DND-41 (cell line): Measurements from ENCODE around the gene POC1A.

Experiments
- ATAC-seq: fragments of 200-7000 bp; cut with Tn5 transposase; 3 replicates; pipeline ENCODE4 v1.9.1; 2021; ENCODE audit warnings: low read depth; ENCODE audit not compliant: insufficient read depth
- DNase-seq: peaks from one replicate; pipeline ENCODE4 v3.0.0-alpha.2; 2020
- H2AFZ ChIP-seq: 2 replicates; pipeline ENCODE4 v1.6.0; 2012; ENCODE audit warnings: low read depth, low read length
- H3K27ac ChIP-seq: 2 replicates; pipeline ENCODE4 v1.5.1; 2012; ENCODE audit warnings: low read length, inconsistent platforms
- H3K27me3 ChIP-seq: fragments of 200-600 bp; sonication (generic); 2 replicates; pipeline ENCODE4 v1.6.0; 2012; ENCODE audit warnings: low read length, mild to moderate bottlenecking, inconsistent platforms; ENCODE audit not compliant: insufficient read depth, poor library complexity
- H3K36me3 ChIP-seq: 2 replicates; pipeline ENCODE4 v1.5.1; 2012; ENCODE audit warnings: low read length, inconsistent platforms; ENCODE audit not compliant: insufficient read depth
- H3K4me1 ChIP-seq: 2 replicates; pipeline ENCODE4 v1.5.1; 2012; ENCODE audit warnings: mild to moderate bottlenecking, low read length; ENCODE audit not compliant: insufficient read depth
- H3K4me2 ChIP-seq: 2 replicates; pipeline ENCODE4 v1.6.0; 2012; ENCODE audit warnings: mild to moderate bottlenecking, moderate library complexity, low read length, inconsistent platforms; ENCODE audit not compliant: insufficient read depth
- H3K4me3 ChIP-seq, 2 experiments: fragments of 200-600 bp in 1 of 2; shearing (Covaris generic) in 1 of 2; 2 replicates each; pipeline ENCODE4 v1.5.1; 2012 to 2016; ENCODE audit warnings: inconsistent platforms in 2 of 2, low read length in 2 of 2, mild to moderate bottlenecking in 2 of 2, low read depth in 1 of 2, moderate library complexity in 1 of 2
- H3K79me2 ChIP-seq: 2 replicates; pipeline ENCODE4 v1.6.0; 2012; ENCODE audit warnings: low read length, inconsistent platforms; ENCODE audit not compliant: insufficient read depth
- H3K9ac ChIP-seq: 2 replicates; pipeline ENCODE4 v1.6.0; 2012; ENCODE audit warnings: low read depth, mild to moderate bottlenecking, inconsistent platforms, low read length, moderate library complexity
- H3K9me3 ChIP-seq: 2 replicates; pipeline ENCODE4 v1.5.1; 2012; ENCODE audit warnings: low read length, moderate library complexity, mild to moderate bottlenecking, inconsistent platforms; ENCODE audit not compliant: insufficient read depth, severe bottlenecking
- H4K20me1 ChIP-seq: 2 replicates; pipeline ENCODE4 v1.6.0; 2012; ENCODE audit warnings: low read length; ENCODE audit not compliant: insufficient read depth
- EZH2 ChIP-seq: IDR thresholded peaks from 3 replicates; pipeline ENCODE4 v1.6.1; 2012; ENCODE audit warnings: borderline replicate concordance, low read depth, mild to moderate bottlenecking, moderate library complexity, low read length, inconsistent platforms; ENCODE audit not compliant: severe bottlenecking
- TF ChIP-seq, protein P1 (sequence below): IDR thresholded peaks from 2 replicates; pipeline ENCODE4 v1.5.1; 2012; ENCODE audit warnings: borderline replicate concordance, low read length, moderate library complexity, mild to moderate bottlenecking; ENCODE audit not compliant: poor library complexity, severe bottlenecking; ENCODE audit errors: extremely low read depth

The POC1A gene

GRCh38 chr3:52126036-52126435, 28.2 kb downstream of the POC1A start:
- H3K27me3 ChIP-seq, result no peaks in the 10 kb centered on the region
- H4K20me1 ChIP-seq, result peaks cover 10% of the 10 kb centered on the region; the same call in 1 of the 2 replicates
- H3K4me1 ChIP-seq, result no peaks in the 10 kb centered on the region
- no peaks in the 10 kb centered on the region for H3K9me3 ChIP-seq
- no peak overlapping the region for H2AFZ ChIP-seq
- no peak overlapping the region for H3K4me2 ChIP-seq
- H3K4me3 ChIP-seq, result no peak overlapping the region
- H3K36me3 ChIP-seq, result peaks cover 87% of the 10 kb centered on the region
- ATAC-seq (no peak), DNase-seq (no peak)
- H3K9ac ChIP-seq, result no peak overlapping the region
- H3K79me2 ChIP-seq, result peaks cover 2% of the 10 kb centered on the region; the same call in 1 of the 2 replicates
- TF ChIP-seq EZH2, result no peak
- TF ChIP-seq, protein P1, sequence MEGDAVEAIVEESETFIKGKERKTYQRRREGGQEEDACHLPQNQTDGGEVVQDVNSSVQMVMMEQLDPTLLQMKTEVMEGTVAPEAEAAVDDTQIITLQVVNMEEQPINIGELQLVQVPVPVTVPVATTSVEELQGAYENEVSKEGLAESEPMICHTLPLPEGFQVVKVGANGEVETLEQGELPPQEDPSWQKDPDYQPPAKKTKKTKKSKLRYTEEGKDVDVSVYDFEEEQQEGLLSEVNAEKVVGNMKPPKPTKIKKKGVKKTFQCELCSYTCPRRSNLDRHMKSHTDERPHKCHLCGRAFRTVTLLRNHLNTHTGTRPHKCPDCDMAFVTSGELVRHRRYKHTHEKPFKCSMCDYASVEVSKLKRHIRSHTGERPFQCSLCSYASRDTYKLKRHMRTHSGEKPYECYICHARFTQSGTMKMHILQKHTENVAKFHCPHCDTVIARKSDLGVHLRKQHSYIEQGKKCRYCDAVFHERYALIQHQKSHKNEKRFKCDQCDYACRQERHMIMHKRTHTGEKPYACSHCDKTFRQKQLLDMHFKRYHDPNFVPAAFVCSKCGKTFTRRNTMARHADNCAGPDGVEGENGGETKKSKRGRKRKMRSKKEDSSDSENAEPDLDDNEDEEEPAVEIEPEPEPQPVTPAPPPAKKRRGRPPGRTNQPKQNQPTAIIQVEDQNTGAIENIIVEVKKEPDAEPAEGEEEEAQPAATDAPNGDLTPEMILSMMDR, result no peak
- no peak overlapping the region for H3K27ac ChIP-seq

GRCh38 chr3:52124766-52125165, 29.5 kb downstream of the POC1A start:
- Histone ChIP-seq H3K9me3 (no peaks in the 10 kb centered on the region), H3K27ac (no peak overlapping the region), H2AFZ (no peak overlapping the region), H3K4me2 (no peak overlapping the region), H3K9ac (no peak overlapping the region), H4K20me1 (peaks cover 4% of the 10 kb centered on the region; the same call in 1 of the 2 replicates), H3K27me3 (no peaks in the 10 kb centered on the region), H3K4me3 (no peak overlapping the region), H3K4me1 (no peaks in the 10 kb centered on the region), H3K79me2 (no peaks in the 10 kb centered on the region), H3K36me3 (peaks cover 89% of the 10 kb centered on the region)
- ATAC-seq, result no peak
- TF ChIP-seq, protein P1, result no peak
- TF ChIP-seq EZH2, result no peak
- no peak for DNase-seq

DNA sequence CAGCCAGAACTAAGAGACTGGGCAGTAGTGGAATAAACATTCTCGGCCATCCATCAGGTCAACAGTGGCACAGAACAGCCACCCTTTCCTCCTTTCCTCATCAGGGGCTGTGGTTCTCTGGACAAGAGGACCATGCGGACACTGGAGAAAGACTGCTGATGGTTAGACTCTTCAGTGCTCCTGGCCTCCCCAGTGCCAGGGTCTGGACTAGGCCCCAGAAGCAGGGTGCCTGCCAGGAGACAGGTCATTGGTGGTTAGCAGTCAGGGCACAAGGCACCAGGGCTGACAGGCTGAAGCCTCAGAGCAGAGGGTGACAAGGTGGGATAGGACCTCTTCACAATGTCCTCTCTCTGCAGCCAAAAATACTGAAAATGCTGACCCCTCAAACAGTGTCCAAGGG, 30.1 kb downstream of the POC1A start:
- Histone ChIP-seq H3K27ac (no peak overlapping the region), H3K9me3 (no peaks in the 10 kb centered on the region), H4K20me1 (peaks cover 4% of the 10 kb centered on the region; the same call in 1 of the 2 replicates), H3K4me2 (no peak overlapping the region), H3K9ac (no peak overlapping the region), H3K4me1 (no peaks in the 10 kb centered on the region), H3K36me3 (peaks cover 88% of the 10 kb centered on the region), H3K27me3 (no peaks in the 10 kb centered on the region), H3K4me3 (no peak overlapping the region), H2AFZ (no peak overlapping the region), H3K79me2 (no peaks in the 10 kb centered on the region)
- no peak for DNase-seq
- ATAC-seq, result no peak
- TF ChIP-seq, protein P1, result no peak
- TF ChIP-seq EZH2, result no peak

DNA sequence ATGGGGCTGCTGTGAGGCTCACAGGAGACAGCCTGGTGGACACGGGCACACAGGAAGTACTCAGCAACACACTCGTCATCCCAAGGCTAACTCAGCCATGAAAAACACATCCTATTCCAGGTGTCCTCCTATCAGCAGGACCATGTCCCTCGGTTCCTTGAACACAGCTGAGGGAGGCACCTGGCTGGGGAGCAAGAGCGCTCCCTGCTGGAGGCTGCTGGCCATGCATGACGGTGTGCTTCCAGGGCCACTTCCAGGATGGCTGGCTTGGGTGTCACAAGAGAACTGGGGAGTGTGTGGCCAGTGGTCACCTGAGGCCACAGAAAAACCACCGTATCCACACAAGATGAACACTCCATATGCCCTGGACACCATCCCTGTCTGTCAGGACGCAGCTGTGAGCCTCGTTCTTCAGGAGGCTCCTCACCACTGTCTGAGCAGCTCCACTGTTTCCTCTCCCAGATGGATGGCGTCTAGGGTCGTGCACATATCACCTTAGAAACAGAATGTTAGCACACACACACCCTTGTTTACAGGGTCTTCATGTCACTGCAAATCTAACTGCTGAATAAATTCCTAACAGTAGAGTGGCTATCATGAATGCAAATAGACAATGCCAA, 31.0 kb downstream of the POC1A start:
- H2AFZ ChIP-seq, result no peak overlapping the region
- no peak overlapping the region for H3K27ac ChIP-seq
- H3K27me3 ChIP-seq, result no peaks in the 10 kb centered on the region
- TF ChIP-seq, protein P1, result peak; percentile 85
- no peak for TF ChIP-seq EZH2
- peak; percentile 53 for DNase-seq
- peaks cover 4% of the 10 kb centered on the region; the same call in 1 of the 2 replicates for H4K20me1 ChIP-seq
- no peaks in the 10 kb centered on the region for H3K4me1 ChIP-seq
- no peaks in the 10 kb centered on the region for H3K79me2 ChIP-seq
- H3K9me3 ChIP-seq, result no peaks in the 10 kb centered on the region
- H3K4me2 ChIP-seq, result no peak overlapping the region
- H3K9ac ChIP-seq, result no peak overlapping the region
- no peak overlapping the region for H3K4me3 ChIP-seq
- ATAC-seq, result peak; percentile 85
- peaks cover 86% of the 10 kb centered on the region for H3K36me3 ChIP-seq
